Activated naive CD4-positive, alpha-beta T cell treated with anti-CD3 and anti-CD28 coated beads, Interleukin-2, amount 50 U/mL, for 16 hours (primary cell): Measurements from ENCODE around the gene RUNX2.

Experiments used
- DNase-seq: peaks from one replicate; pipeline ENCODE4 v3.0.0-alpha.2; 2020

The RUNX2 gene

DNA sequence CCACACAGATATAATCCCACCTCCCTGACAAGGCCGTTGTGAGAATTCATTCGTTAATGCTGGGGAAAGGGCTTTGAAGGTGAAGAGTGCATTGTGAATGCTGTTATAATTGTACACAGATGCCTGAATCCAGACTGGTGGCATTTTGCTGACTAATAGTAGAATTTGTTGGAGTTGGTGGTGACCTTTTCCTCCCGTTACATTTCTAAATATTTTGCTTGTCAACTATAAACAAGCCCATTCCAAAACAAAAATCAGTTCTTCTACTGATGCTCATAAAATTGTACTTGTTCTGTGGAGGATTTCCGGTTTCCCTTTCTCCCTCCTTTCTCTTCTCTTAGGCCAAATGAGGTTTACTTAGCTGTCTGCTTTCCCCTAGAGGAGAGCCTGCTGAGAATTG is 302.7 kb downstream of the RUNX2 start:
- no peak for DNase-seq

DNA sequence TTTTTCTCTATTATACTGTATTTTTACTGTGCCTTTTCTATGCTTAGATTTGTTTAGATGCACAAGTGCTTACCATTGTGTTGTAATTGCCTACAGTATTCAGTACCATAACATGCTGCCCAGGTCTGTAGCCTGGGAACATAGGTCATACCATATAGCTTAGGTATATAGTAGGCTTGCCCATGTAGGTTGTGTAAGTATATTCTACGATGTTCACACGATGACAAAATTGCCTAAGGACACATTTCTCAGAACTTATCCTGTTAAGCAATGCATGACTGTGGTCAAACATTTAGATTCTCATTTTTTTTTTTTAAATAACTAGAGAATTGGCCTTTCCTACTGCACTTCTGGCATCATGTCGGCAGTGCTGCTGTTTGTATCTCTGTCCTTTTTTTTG is 303.3 kb downstream of the RUNX2 start:
- no peak for DNase-seq

GRCh38 chr6:45633272-45633908 is 305.3 kb downstream of the RUNX2 start:
- DNase-seq: no peak

- no peak for DNase-seq
Observed at GRCh38 chr6:45634231-45634630, 306.1 kb downstream of the RUNX2 start.

- DNase-seq: no peak
Observed at GRCh38 chr6:45635284-45635867, 307.2 kb downstream of the RUNX2 start.

DNA sequence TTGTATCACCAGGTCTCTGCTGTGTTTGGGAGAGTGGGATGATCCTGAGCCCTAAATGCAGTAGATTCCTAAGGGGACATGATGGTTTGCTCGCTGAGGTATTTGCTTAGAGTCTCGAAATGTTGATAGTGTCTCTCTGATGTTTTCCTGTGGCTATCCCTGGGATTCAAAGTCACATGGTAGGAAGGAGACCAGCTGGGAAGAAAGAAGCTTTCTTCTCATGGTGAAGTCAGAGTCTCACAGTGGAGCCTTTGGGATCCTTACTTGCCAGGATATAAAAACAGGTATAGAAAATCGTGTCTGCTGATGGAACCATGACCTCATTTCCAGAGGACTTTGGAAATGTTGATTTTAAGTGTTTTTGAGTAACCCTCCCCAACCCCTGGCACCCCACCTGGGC is 308.9 kb downstream of the RUNX2 start:
- DNase-seq: no peak

GRCh38 chr6:45637611-45638257 is 309.6 kb downstream of the RUNX2 start:
- DNase-seq: no peak

- no peak for DNase-seq
Observed at GRCh38 chr6:45640081-45640491, 312.0 kb downstream of the RUNX2 start.

DNA sequence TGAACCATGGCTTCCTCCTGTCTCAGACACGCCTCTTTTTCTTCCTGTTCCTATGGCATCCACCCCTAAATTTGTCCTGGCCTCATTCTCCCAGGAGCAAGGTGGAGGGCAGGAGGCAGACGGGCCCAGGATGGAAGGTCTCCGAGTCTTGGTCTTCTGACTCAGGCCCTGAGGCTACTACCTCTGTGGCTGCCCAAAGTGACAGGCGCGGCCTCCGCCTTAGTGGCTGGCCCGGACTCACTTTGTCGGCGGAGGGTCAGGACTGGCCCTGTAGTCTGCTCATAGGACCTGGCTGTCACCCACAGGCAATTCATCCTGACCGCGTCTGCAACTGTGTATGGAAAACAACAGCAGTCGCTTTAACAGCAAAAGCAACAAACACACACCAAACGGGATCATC is 312.7 kb downstream of the RUNX2 start:
- DNase-seq: no peak

DNA sequence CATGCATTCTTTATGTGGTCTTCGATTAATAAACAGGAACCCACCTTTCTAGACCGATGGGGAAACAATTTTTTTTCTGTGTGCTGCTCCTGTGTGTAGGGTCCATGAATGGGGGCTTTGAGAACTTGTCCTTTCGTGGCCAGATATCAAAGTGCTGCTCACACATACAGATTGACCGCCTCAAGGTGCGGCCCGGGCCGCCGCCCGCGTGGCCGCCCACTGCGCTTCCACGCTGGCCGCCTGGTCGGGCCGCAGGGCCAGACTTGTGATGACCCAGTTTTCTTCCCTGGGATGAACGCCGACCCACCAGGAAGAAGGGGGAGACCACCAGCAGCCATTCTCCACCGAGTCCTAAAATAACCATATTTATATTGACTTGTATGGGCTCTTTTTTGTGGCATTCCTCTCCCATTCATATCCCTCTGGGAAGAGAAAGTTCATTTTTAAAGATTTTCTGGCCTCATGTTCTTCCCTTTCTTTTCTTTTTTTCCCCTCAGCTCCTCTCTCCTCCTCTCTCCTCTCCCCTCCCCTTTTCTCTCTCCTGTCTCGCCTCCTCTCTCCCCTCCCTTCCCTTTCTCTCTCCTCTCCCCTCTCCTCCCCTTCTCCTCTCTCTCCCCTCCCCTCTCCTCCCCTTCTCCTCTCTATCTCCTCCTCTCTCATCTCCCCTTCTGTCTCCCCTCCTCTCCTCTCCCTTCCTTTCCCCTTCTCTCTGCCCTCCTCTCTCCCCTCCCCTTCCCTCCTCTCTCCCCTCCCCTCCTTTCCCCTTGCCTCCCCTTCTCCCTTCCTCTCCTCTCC is 314.4 kb downstream of the RUNX2 start:
- no peak for DNase-seq

DNA sequence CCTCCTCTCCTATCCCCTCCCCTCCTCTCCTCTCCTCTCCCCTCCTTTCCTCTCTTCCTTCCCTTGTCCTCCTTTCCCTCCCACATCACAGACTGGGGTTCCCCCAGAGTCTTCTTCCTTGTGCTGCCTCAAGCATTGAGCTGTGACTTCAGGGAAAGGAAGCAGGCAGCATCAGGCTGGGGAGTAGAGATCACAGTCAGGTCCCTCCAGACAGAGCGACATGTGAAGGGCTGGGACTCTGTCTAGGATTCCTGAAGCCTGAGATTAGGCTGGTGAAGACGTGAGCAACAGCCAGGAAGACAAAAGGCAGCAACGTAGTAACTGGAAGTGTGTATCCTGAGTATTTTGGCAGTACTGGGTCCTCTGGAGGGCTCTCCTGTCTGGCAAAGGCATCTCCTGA is 315.0 kb downstream of the RUNX2 start:
- no peak for DNase-seq

DNA sequence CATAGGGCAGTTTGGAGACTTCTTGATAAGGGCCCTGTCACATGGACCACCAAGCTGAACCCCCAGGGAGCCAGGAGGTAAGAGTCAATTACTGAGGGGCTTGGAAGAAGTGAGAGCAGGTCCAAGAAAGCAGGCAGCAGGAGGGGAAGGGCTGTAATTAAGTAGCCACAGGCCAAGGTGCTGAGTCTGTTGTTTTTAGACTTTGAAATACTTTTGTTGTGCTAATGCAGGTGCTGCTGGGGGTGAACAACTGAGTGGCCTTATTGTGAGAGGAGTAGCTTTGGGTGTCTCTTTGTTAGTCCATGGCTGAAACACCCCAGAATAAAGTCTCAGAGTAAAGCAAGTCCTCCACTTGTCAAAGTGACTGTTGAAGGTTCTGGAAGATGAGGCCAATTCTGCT is 316.6 kb downstream of the RUNX2 start:
- no peak for DNase-seq

DNA sequence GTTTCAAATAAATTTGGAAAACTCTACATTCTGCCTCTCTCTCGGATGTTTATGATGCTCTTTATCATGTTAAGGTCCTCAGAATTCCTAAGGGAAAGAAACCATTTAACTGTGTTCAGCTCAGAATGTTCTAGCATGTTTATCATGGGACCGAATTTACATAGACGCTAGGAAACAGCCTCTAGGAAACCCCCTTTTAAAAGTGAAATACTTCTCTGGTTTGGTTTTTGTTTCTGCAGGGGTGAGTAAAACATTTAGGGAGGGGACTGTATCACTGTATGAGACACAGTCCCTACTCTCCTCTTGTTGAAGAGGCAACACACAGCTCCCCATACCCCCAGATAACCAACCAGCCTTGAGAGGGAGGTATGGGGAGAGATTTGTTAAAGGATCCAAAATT is 317.2 kb downstream of the RUNX2 start:
- DNase-seq: no peak

DNA sequence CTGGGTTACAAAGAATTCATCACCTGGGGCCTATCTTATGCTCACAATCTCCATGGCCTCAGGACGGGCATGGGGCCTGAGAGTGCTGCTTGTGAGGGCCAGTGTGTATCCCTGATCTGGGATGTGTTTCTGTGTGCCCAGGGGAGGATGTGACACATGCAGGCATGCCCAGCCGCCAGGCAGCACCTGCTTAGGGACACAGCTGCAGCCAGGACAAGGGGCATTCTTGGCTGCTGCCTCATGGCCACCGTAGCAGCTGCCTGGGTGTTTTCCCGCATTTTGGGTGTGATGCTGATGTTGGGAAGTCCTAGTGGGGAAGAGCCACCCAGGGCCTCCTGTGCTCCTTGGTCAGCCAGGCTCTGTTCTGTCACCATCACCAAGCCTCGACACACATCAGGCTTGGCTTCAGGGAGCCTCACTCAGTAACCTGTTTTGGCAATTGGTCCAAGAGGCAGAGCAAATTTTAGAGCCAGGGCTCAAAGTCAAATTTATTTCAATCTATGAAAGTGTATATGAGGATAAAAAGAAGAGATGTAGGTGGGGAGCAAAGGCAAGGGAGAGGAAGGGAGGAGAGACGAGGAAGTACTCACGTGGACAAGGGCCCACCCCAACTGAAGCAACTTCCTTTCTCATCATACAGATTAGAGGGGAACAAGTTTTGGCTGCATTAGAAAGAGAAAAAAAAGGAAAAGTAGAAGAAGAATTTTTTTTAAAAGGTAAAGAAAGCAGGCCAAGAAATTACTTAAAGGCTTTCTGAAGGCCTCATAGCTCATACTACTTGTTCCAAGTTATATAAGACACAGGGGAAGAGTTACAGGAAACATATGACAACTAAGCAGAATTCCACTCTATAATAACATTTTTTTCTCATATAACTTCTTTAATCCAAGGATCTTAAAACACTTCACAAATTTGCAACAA is 319.5 kb downstream of the RUNX2 start:
- no peak for DNase-seq

GRCh38 chr6:45648262-45648620 is 320.1 kb downstream of the RUNX2 start:
- no peak for DNase-seq

DNA sequence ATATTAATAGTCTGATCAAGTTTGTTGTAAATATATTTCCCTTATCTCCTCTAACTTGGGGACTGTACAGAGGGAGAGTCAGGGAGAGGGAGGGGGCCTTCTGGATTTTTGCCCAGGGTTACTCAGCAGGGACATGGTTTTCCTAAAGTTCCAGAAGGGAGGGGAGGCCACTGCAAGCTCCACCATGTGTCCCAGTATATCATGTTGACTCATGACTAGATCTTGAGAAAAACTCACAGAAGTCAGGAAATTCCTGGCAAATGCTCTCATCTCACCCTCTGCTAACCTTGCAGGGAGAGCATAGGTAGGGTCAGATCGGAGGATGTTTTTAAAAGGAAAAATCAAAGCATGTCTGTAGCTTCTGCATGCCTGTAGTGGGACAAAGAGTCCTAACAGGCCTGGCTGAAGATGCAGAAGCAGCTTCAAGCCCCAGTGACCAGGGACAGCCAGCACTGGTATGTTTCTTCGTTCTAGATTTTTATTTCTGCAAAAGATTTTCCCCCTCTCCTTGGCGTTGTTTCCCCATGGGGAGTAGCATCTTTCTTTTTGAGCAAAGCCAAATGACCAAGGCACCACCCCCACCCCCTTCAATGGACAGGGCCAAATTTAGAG is 322.5 kb downstream of the RUNX2 start:
- no peak for DNase-seq

GRCh38 chr6:45651301-45651700 is 323.2 kb downstream of the RUNX2 start:
- no peak for DNase-seq

GRCh38 chr6:45652416-45652815 is 324.3 kb downstream of the RUNX2 start:
- no peak for DNase-seq

GRCh38 chr6:45653117-45653883 is 325.2 kb downstream of the RUNX2 start:
- DNase-seq: no peak

DNA sequence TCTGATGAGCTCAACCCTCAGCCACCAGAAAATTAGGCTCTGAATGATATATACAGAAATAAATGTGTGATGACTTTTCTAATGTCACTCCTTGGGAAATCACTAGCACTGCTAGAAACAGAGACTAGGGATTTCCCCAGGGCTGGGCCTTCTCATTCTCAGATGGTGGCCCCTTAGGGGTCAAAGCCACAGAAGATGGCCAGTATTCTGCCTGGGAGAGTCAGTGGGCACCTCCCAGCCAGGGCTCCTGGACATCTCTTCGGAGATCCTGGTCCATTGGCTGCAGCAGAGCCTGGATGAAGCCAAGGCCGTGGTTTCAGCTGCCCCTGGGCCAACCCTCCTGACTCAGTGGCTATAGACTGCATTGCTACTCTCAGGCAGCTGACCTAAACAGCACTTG is 326.5 kb downstream of the RUNX2 start:
- DNase-seq: no peak

DNA sequence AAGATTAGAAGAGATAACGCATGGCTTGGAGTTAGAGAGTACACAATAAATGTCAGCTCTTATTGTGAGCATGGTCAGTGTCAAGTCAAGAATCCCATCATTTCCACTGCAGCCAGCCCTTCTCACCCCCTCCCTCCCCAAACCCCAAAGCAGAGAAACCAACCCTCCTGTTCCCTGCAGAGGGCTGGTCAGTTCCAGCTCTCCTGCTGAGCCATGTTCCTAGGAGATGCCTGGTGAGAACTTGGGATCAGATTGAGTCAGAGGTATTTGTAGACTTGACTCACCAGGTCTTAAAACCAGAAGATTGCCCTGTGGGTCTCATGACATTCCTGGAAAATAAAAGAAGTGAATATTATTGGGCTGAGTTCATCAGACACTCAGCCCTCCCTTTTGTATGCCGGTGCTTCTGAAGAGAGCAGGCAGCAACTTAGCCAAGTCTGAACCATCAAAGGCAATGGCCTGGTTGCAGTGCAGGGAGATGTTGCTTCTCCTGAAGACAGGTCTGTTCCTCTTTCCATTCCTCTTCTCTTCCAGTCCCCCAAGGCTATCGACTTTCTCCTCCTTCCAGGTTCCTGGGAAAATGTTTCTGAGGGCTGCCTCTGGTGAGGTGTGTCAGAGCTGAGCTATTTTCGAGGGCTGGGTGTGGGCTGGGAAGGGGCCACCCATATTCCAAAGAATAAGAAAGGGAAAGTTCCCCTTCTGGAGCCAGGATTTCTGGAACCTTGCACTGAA is 327.8 kb downstream of the RUNX2 start:
- DNase-seq: no peak
